Activated T-cell treated with anti-CD3 and anti-CD28 coated beads for 24 hours (primary cell): ENCODE measurements around the gene CORO2B.
"Not testable (repeated sequence)": the region's sequence is repeated elsewhere in the genome, so short reads cannot be mapped to it uniquely, and the experiment has no call there.

Source experiments
- DNase-seq: peaks from one replicate; pipeline ENCODE4 v3.0.0-alpha.2; 2020; ENCODE audit warnings: low read depth

CORO2B gene

GRCh38 chr15:68730976-68731897, 152.4 kb downstream of the CORO2B start:
- DNase-seq: no peak

GRCh38 chr15:68732451-68732850, 153.7 kb downstream of the CORO2B start:
- no peak for DNase-seq

- DNase-seq: no peak
Observed at GRCh38 chr15:68733666-68734065, 154.9 kb downstream of the CORO2B start.

- DNase-seq: no peak
Observed at GRCh38 chr15:68734352-68734751, 155.6 kb downstream of the CORO2B start.

- no peak for DNase-seq
Observed at GRCh38 chr15:68734881-68735280, 156.1 kb downstream of the CORO2B start.

- no peak for DNase-seq
Observed at GRCh38 chr15:68735610-68736009, 156.8 kb downstream of the CORO2B start.

GRCh38 chr15:68739390-68740080, 160.7 kb downstream of the CORO2B start:
- no peak for DNase-seq

GRCh38 chr15:68743256-68743655, 164.5 kb downstream of the CORO2B start:
- no peak for DNase-seq

- DNase-seq: no peak
Observed at GRCh38 chr15:68749365-68749764, 170.6 kb downstream of the CORO2B start.

- DNase-seq: no peak
Observed at GRCh38 chr15:68749793-68750192, 171.0 kb downstream of the CORO2B start.

- DNase-seq: no peak
Observed at GRCh38 chr15:68751622-68752021, 172.8 kb downstream of the CORO2B start.

GRCh38 chr15:68755731-68756130, 176.9 kb downstream of the CORO2B start:
- no peak for DNase-seq

- not testable (repeated sequence) for DNase-seq
Observed at GRCh38 chr15:68759982-68760579, 181.3 kb downstream of the CORO2B start.

- no peak for DNase-seq
Observed at GRCh38 chr15:68763063-68763462, 184.3 kb downstream of the CORO2B start.

- no peak for DNase-seq
Observed at GRCh38 chr15:68764090-68764489, 185.3 kb downstream of the CORO2B start.

- no peak for DNase-seq
Observed at GRCh38 chr15:68765602-68766368, 187.0 kb downstream of the CORO2B start.

- no peak for DNase-seq
Observed at GRCh38 chr15:68767833-68768232, 189.0 kb downstream of the CORO2B start.

- DNase-seq: no peak
Observed at GRCh38 chr15:68768321-68768720, 189.5 kb downstream of the CORO2B start.

GRCh38 chr15:68769702-68770101, 190.9 kb downstream of the CORO2B start:
- no peak for DNase-seq

GRCh38 chr15:68770216-68770615, 191.4 kb downstream of the CORO2B start:
- no peak for DNase-seq

- DNase-seq: no peak
Observed at GRCh38 chr15:68773036-68773435, 194.2 kb downstream of the CORO2B start.

GRCh38 chr15:68774120-68774519, 195.3 kb downstream of the CORO2B start:
- DNase-seq: no peak
